Mammary epithelial cell (primary cell): ENCODE data around the gene INTS4.

Experiments used
- EZH2 ChIP-seq: IDR thresholded peaks from 2 replicates; pipeline ENCODE4 v1.6.1; 2012; ENCODE audit warnings: low read length, inconsistent platforms, borderline replicate concordance
- TF ChIP-seq, protein P1 (sequence below), 2 donors: IDR thresholded peaks in 1 of 2; conservative IDR thresholded peaks in 1 of 2; 2 replicates each; pipeline ENCODE4 v1.5.1; 2011 to 2012; ENCODE audit warnings: inconsistent platforms in 2 of 2, low read length in 2 of 2, mild to moderate bottlenecking in 2 of 2, control low read depth in 1 of 2, low read depth in 1 of 2; ENCODE audit not compliant: insufficient read depth in 1 of 2; ENCODE audit errors: extremely low read depth in 1 of 2

DNA sequence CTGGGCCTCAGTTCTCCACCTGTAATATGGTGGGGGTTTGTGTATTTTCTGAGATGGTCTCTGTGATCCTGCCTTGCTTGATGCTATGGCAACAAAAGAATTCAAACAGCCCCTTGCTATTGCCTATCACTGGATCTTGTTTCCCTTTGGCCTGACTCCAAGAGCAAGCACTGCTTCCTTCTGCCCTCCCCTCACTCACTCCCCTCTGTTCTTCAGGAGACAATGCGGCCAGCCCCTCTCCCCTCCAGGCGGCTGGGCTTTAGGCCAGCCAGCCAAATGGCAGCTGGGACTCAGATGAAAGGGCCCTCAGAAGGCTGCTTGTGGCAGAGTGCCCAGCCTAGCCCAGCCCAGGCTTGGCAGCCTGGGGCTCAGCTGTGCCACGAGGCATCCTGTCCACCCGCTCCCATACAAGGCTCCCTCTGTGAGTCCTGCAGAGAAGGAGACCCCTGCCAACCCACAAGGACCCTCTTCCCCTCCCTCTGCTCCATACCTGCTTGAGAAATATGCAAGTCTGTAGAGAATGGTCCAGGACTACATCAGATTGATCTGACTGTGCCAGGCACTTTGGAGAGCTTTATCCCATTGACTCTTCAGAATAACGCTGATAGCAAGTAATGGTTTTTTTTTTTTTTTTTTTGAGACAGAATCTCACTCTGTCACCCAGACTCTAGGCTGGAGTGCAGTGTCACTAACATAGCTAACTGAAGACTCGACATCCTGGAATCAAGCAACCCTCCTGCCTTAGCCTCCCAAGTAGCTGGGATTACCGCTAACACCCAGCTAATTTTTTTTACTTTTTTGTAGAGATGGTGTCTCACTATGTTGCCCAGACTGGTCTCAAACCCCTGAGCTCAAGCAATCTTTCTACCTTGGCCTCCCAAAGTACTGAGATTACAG, 36.2 kb upstream of the INTS4 start:
- TF ChIP-seq, protein P1, sequence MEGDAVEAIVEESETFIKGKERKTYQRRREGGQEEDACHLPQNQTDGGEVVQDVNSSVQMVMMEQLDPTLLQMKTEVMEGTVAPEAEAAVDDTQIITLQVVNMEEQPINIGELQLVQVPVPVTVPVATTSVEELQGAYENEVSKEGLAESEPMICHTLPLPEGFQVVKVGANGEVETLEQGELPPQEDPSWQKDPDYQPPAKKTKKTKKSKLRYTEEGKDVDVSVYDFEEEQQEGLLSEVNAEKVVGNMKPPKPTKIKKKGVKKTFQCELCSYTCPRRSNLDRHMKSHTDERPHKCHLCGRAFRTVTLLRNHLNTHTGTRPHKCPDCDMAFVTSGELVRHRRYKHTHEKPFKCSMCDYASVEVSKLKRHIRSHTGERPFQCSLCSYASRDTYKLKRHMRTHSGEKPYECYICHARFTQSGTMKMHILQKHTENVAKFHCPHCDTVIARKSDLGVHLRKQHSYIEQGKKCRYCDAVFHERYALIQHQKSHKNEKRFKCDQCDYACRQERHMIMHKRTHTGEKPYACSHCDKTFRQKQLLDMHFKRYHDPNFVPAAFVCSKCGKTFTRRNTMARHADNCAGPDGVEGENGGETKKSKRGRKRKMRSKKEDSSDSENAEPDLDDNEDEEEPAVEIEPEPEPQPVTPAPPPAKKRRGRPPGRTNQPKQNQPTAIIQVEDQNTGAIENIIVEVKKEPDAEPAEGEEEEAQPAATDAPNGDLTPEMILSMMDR (conservative IDR thresholded peaks at IDR 0.05 in 1 of 2, IDR thresholded peaks at IDR 0.05 in 1 of 2; ENCODE audit: extremely low read depth in 1 of 2, insufficient read depth in 1 of 2, low read depth in 1 of 2, low read length in 2 of 2), result no peak
- no peak for TF ChIP-seq EZH2
